B cell (primary cell): ENCODE results near the gene GRIN3A.
A peak's percentile ranks its signal among the peaks of the same experiment; 100 is the strongest.

Source experiments
- CTCF ChIP-seq: fragments of 200-600 bp; IDR thresholded peaks from one replicate; pipeline ENCODE4 v1.8.0; 2022; ENCODE audit warnings: antibody characterized with exemption, mild to moderate bottlenecking
- EZH2 ChIP-seq: IDR thresholded peaks from 2 replicates; pipeline ENCODE4 v1.6.1; 2012; ENCODE audit warnings: borderline replicate concordance, low read depth, mild to moderate bottlenecking, moderate library complexity, low read length; ENCODE audit not compliant: insufficient read depth, poor library complexity, severe bottlenecking

GRCh38 chr9:101530076-101530711 lies 208.3 kb downstream of the GRIN3A start:
- TF ChIP-seq CTCF (peak; percentile 91), EZH2 (no peak)
